SKM-1 (cell line): ENCODE measurements around the gene ATP8A2.
"Not testable (repeated sequence)": the region's sequence is repeated elsewhere in the genome, so short reads cannot be mapped to it uniquely, and the experiment has no call there.

Experiments used
- DNase-seq: peaks from one replicate; lab custom pipeline; 2025; ENCODE audit not compliant: unreplicated experiment; lab: John Stamatoyannopoulos, UW

ATP8A2 gene

GRCh38 chr13:25945596-25945995, 573.8 kb downstream of the ATP8A2 start:
- no peak for DNase-seq

GRCh38 chr13:25946321-25946720, 574.5 kb downstream of the ATP8A2 start:
- no peak for DNase-seq

- DNase-seq = no peak
Observed at GRCh38 chr13:25948910-25949309, 577.1 kb downstream of the ATP8A2 start.

- DNase-seq = no peak
Observed at GRCh38 chr13:25951831-25952230, 580.1 kb downstream of the ATP8A2 start.

- DNase-seq = not testable (repeated sequence)
Observed at GRCh38 chr13:25954080-25954479, 582.3 kb downstream of the ATP8A2 start.

GRCh38 chr13:25954943-25955342, 583.2 kb downstream of the ATP8A2 start:
- DNase-seq = not testable (repeated sequence)

GRCh38 chr13:25958986-25959385, 587.2 kb downstream of the ATP8A2 start:
- no peak for DNase-seq

- no peak for DNase-seq
Observed at GRCh38 chr13:25961294-25961693, 589.5 kb downstream of the ATP8A2 start.

GRCh38 chr13:25963674-25964073, 591.9 kb downstream of the ATP8A2 start:
- DNase-seq = no peak

- no peak for DNase-seq
Observed at GRCh38 chr13:25965596-25965995, 593.8 kb downstream of the ATP8A2 start.

GRCh38 chr13:25966086-25966485, 594.3 kb downstream of the ATP8A2 start:
- no peak for DNase-seq

- no peak for DNase-seq
Observed at GRCh38 chr13:25967144-25967543, 595.4 kb downstream of the ATP8A2 start.

- no peak for DNase-seq
Observed at GRCh38 chr13:25971047-25971446, 599.3 kb downstream of the ATP8A2 start.

GRCh38 chr13:25971459-25972145, 599.8 kb downstream of the ATP8A2 start:
- DNase-seq = no peak

GRCh38 chr13:25973085-25973484, 601.3 kb downstream of the ATP8A2 start:
- DNase-seq = no peak

GRCh38 chr13:25973576-25973975, 601.8 kb downstream of the ATP8A2 start:
- DNase-seq = no peak

- DNase-seq = no peak
Observed at GRCh38 chr13:25977216-25977615, 605.4 kb downstream of the ATP8A2 start.

GRCh38 chr13:25977671-25978070, 605.9 kb downstream of the ATP8A2 start:
- DNase-seq = no peak

- DNase-seq = no peak
Observed at GRCh38 chr13:25978961-25979360, 607.2 kb downstream of the ATP8A2 start.

GRCh38 chr13:25979371-25979770, 607.6 kb downstream of the ATP8A2 start:
- no peak for DNase-seq

GRCh38 chr13:25980255-25980654, 608.5 kb downstream of the ATP8A2 start:
- DNase-seq = no peak

GRCh38 chr13:25981060-25981459, 609.3 kb downstream of the ATP8A2 start:
- no peak for DNase-seq

GRCh38 chr13:25982907-25983306, 611.1 kb downstream of the ATP8A2 start:
- DNase-seq = no peak
